ENCODE measurements around the gene PARN. TPM values are rescaled to one million over a fixed set of nuclear protein-coding genes. Genes with fewer than 3 reads are reported as not detected.

PARN gene
- total RNA-seq, 1 experiment from 2014 or later: 26.3 TPM

- Histone ChIP-seq H3K27ac (no peak overlapping the region), H3K4me3 (no peak overlapping the region), H3K27me3 (replicated peaks) (no peaks in the 10 kb centered on the region), H3K36me3 (no peaks in the 10 kb centered on the region), H3K9me3 (replicated peaks) (no peaks in the 10 kb centered on the region), H3K4me1 (replicated peaks) (no peaks in the 10 kb centered on the region)
- DNase-seq (ENCODE audit: low read depth in 1 of 2, low spot score in 2 of 2): no peak
These were observed 107.4 kb downstream of the PARN start for GRCh38 chr16:14522671-14523070.

- Histone ChIP-seq H3K4me1 (replicated peaks) (no peaks in the 10 kb centered on the region), H3K9me3 (replicated peaks) (no peaks in the 10 kb centered on the region), H3K36me3 (no peaks in the 10 kb centered on the region), H3K27me3 (replicated peaks) (no peaks in the 10 kb centered on the region), H3K27ac (no peak overlapping the region), H3K4me3 (no peak overlapping the region)
- no peak for DNase-seq (ENCODE audit: low read depth in 1 of 2, low spot score in 2 of 2)
These were observed 109.3 kb downstream of the PARN start for GRCh38 chr16:14520753-14521152.

GRCh38 chr16:14514967-14515366 is 115.1 kb downstream of the PARN start:
- H3K4me3 ChIP-seq: no peak overlapping the region
- no peaks in the 10 kb centered on the region for H3K9me3 ChIP-seq (replicated peaks)
- peaks cover 17% of the 10 kb centered on the region for H3K4me1 ChIP-seq (replicated peaks)
- H3K27ac ChIP-seq: no peak overlapping the region
- no peak for DNase-seq (ENCODE audit: low read depth in 1 of 2, low spot score in 2 of 2)
- no peaks in the 10 kb centered on the region for H3K36me3 ChIP-seq
- H3K27me3 ChIP-seq (replicated peaks): no peaks in the 10 kb centered on the region

GRCh38 chr16:14513389-14514107 is 116.5 kb downstream of the PARN start:
- H3K9me3 ChIP-seq (replicated peaks): no peaks in the 10 kb centered on the region
- H3K36me3 ChIP-seq: no peaks in the 10 kb centered on the region
- no peak overlapping the region for H3K4me3 ChIP-seq
- H3K4me1 ChIP-seq (replicated peaks): peaks cover 28% of the 10 kb centered on the region
- no peaks in the 10 kb centered on the region for H3K27me3 ChIP-seq (replicated peaks)
- no peak for DNase-seq (ENCODE audit: low read depth in 1 of 2, low spot score in 2 of 2)
- no peak overlapping the region for H3K27ac ChIP-seq

GRCh38 chr16:14511800-14512135 is 118.3 kb downstream of the PARN start:
- no peak overlapping the region for H3K27ac ChIP-seq
- H3K4me1 ChIP-seq (replicated peaks): peaks cover 28% of the 10 kb centered on the region
- no peaks in the 10 kb centered on the region for H3K27me3 ChIP-seq (replicated peaks)
- H3K36me3 ChIP-seq: no peaks in the 10 kb centered on the region
- no peak overlapping the region for H3K4me3 ChIP-seq
- H3K9me3 ChIP-seq (replicated peaks): no peaks in the 10 kb centered on the region
- no peak for DNase-seq (ENCODE audit: low read depth in 1 of 2, low spot score in 2 of 2)

GRCh38 chr16:14510939-14511799 is 118.9 kb downstream of the PARN start:
- Histone ChIP-seq H3K4me1 (replicated peaks) (peaks cover 28% of the 10 kb centered on the region), H3K36me3 (no peaks in the 10 kb centered on the region), H3K9me3 (replicated peaks) (no peaks in the 10 kb centered on the region), H3K27ac (peak overlapping the region; percentile 14; the same call in 1 of the 2 replicates), H3K27me3 (replicated peaks) (no peaks in the 10 kb centered on the region), H3K4me3 (no peak overlapping the region)
- peak in 1 of 2 experiments; percentile 60 for DNase-seq (ENCODE audit: low read depth in 1 of 2, low spot score in 2 of 2)

GRCh38 chr16:14510581-14510938 is 119.5 kb downstream of the PARN start:
- H3K27me3 ChIP-seq (replicated peaks): no peaks in the 10 kb centered on the region
- no peaks in the 10 kb centered on the region for H3K9me3 ChIP-seq (replicated peaks)
- peak overlapping the region; percentile 14; the same call in 1 of the 2 replicates for H3K27ac ChIP-seq
- H3K36me3 ChIP-seq: no peaks in the 10 kb centered on the region
- DNase-seq (ENCODE audit: low read depth in 1 of 2, low spot score in 2 of 2): no peak
- no peak overlapping the region for H3K4me3 ChIP-seq
- H3K4me1 ChIP-seq (replicated peaks): peaks cover 33% of the 10 kb centered on the region

- Histone ChIP-seq H3K36me3 (no peaks in the 10 kb centered on the region), H3K4me1 (replicated peaks) (peaks cover 37% of the 10 kb centered on the region), H3K9me3 (replicated peaks) (no peaks in the 10 kb centered on the region), H3K4me3 (no peak overlapping the region), H3K27me3 (replicated peaks) (no peaks in the 10 kb centered on the region), H3K27ac (no peak overlapping the region)
- no peak for DNase-seq (ENCODE audit: low read depth in 1 of 2, low spot score in 2 of 2)
These were observed 120.4 kb downstream of the PARN start for GRCh38 chr16:14509675-14510132.

- H3K27ac ChIP-seq: no peak overlapping the region
- DNase-seq (ENCODE audit: low read depth in 1 of 2, low spot score in 2 of 2): no peak
These were observed 121.0 kb downstream of the PARN start for GRCh38 chr16:14509055-14509454.

GRCh38 chr16:14505846-14506245 is 124.2 kb downstream of the PARN start:
- no peaks in the 10 kb centered on the region for H3K9me3 ChIP-seq (replicated peaks)
- no peak overlapping the region for H3K4me3 ChIP-seq
- peak in 1 of 2 experiments; percentile 17 for DNase-seq (ENCODE audit: low read depth in 1 of 2, low spot score in 2 of 2)
- H3K4me1 ChIP-seq (replicated peaks): peaks cover 54% of the 10 kb centered on the region
- H3K27me3 ChIP-seq (replicated peaks): no peaks in the 10 kb centered on the region
- no peaks in the 10 kb centered on the region for H3K36me3 ChIP-seq
- no peak overlapping the region for H3K27ac ChIP-seq

More at GRCh38 chr16:14509055-14509454, 121.0 kb downstream of the PARN start:
- Histone ChIP-seq H3K36me3 (no peaks in the 10 kb centered on the region), H3K9me3 (replicated peaks) (no peaks in the 10 kb centered on the region), H3K4me1 (replicated peaks) (peaks cover 37% of the 10 kb centered on the region), H3K27me3 (replicated peaks) (no peaks in the 10 kb centered on the region), H3K4me3 (no peak overlapping the region)

GRCh38 chr16:14502932-14503741 is 126.9 kb downstream of the PARN start:
- no peak overlapping the region for H3K4me3 ChIP-seq
- peak in 1 of 2 experiments; percentile 54 for DNase-seq (ENCODE audit: low read depth in 1 of 2, low spot score in 2 of 2)
- H3K27me3 ChIP-seq (replicated peaks): no peaks in the 10 kb centered on the region
- H3K27ac ChIP-seq: peak overlapping the region; percentile 42
- H3K4me1 ChIP-seq (replicated peaks): peaks cover 39% of the 10 kb centered on the region
- H3K36me3 ChIP-seq: no peaks in the 10 kb centered on the region
- H3K9me3 ChIP-seq (replicated peaks): no peaks in the 10 kb centered on the region

GRCh38 chr16:14502256-14502875 is 127.7 kb downstream of the PARN start:
- Histone ChIP-seq H3K4me3 (no peak overlapping the region), H3K9me3 (replicated peaks) (no peaks in the 10 kb centered on the region), H3K36me3 (no peaks in the 10 kb centered on the region), H3K4me1 (replicated peaks) (peaks cover 39% of the 10 kb centered on the region), H3K27ac (peak overlapping the region; percentile 42), H3K27me3 (replicated peaks) (no peaks in the 10 kb centered on the region)
- no peak for DNase-seq (ENCODE audit: low read depth in 1 of 2, low spot score in 2 of 2)

All from SJSA1 (cell line).